ENCODE results near the gene LAMB4.

DNA sequence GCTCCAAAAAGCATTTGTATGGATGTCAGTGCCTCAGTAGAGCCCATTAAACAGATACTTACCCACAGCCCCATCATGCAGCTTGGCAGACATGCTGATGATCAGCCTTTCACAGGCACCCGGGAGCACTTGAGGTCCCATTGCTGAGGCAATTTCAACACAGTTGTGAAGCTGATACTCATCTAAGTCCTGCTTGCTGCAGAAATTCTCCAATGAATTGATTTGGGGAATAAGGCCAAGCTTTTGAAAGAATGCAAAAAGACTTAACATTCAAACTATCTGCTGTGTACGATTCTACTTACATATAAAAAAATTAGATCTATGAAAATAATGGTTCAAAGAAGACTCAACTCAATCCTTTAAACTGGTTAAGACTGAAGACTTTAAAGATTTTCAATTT lies 60.5 kb downstream of the LAMB4 start:
- no peak for TF ChIP-seq POLR2A (IDR thresholded peaks at IDR 0.05)
- TF ChIP-seq, protein P1, sequence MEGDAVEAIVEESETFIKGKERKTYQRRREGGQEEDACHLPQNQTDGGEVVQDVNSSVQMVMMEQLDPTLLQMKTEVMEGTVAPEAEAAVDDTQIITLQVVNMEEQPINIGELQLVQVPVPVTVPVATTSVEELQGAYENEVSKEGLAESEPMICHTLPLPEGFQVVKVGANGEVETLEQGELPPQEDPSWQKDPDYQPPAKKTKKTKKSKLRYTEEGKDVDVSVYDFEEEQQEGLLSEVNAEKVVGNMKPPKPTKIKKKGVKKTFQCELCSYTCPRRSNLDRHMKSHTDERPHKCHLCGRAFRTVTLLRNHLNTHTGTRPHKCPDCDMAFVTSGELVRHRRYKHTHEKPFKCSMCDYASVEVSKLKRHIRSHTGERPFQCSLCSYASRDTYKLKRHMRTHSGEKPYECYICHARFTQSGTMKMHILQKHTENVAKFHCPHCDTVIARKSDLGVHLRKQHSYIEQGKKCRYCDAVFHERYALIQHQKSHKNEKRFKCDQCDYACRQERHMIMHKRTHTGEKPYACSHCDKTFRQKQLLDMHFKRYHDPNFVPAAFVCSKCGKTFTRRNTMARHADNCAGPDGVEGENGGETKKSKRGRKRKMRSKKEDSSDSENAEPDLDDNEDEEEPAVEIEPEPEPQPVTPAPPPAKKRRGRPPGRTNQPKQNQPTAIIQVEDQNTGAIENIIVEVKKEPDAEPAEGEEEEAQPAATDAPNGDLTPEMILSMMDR (IDR thresholded peaks at IDR 0.05), result no peak
